ENCODE results near the gene PTPRO. TPM values are rescaled to one million over a fixed set of nuclear protein-coding genes. Genes with fewer than 3 reads are reported as not detected.

PTPRO gene
- polyA plus RNA-seq, 1 experiment: 0.23 TPM

- H3K36me3 ChIP-seq (ENCODE audit: control insufficient read depth, insufficient read depth, low read length): no peaks in the 10 kb centered on the region
- no peak for TF ChIP-seq CTCF (IDR thresholded peaks at IDR 0.05; ENCODE audit: insufficient read depth, low read depth, low read length)
- H3K27me3 ChIP-seq (ENCODE audit: control insufficient read depth, insufficient read depth, low read length): no peaks in the 10 kb centered on the region
- ChIA-PET CTCF (no interaction called here), POLR2A (no interaction called here)
- no peak overlapping the region for H3K4me3 ChIP-seq (ENCODE audit: low read depth, low read length)
- no peak for DNase-seq (ENCODE audit: low read depth)
Measured at GRCh38 chr12:15631007-15631715, 308.9 kb downstream of the PTPRO start.

- no peak for TF ChIP-seq CTCF (IDR thresholded peaks at IDR 0.05; ENCODE audit: insufficient read depth, low read depth, low read length)
- Histone ChIP-seq H3K4me3 (ENCODE audit: low read depth, low read length) (no peak overlapping the region), H3K27me3 (ENCODE audit: control insufficient read depth, insufficient read depth, low read length) (no peaks in the 10 kb centered on the region), H3K36me3 (ENCODE audit: control insufficient read depth, insufficient read depth, low read length) (no peaks in the 10 kb centered on the region)
- POLR2A ChIA-PET: no interaction called here
- CTCF ChIA-PET: interaction anchor here (0.6 kb wide), 1 partner anchor 151 kb away, joined by 3 read pairs; no protein-coding TSS in a partner anchor
- no peak for DNase-seq (ENCODE audit: low read depth)
Measured at GRCh38 chr12:15632708-15633107, 310.4 kb downstream of the PTPRO start.

- no peak overlapping the region for H3K4me3 ChIP-seq (ENCODE audit: low read depth, low read length)
- ChIA-PET CTCF (interaction anchor here (0.6 to 0.9 kb wide), 2 partner anchors 11 to 150 kb away, joined by 3 read pairs; no protein-coding TSS in a partner anchor), POLR2A (no interaction called here)
- TF ChIP-seq CTCF (IDR thresholded peaks at IDR 0.05; ENCODE audit: insufficient read depth, low read depth, low read length): no peak
- no peaks in the 10 kb centered on the region for H3K27me3 ChIP-seq (ENCODE audit: control insufficient read depth, insufficient read depth, low read length)
- no peak for DNase-seq (ENCODE audit: low read depth)
- H3K36me3 ChIP-seq (ENCODE audit: control insufficient read depth, insufficient read depth, low read length): no peaks in the 10 kb centered on the region
Measured at GRCh38 chr12:15633201-15633600, 310.9 kb downstream of the PTPRO start.

- no peak for TF ChIP-seq CTCF (IDR thresholded peaks at IDR 0.05; ENCODE audit: insufficient read depth, low read depth, low read length)
- CTCF ChIA-PET: interaction anchor here (0.9 to 1.7 kb wide), 3 partner anchors 10 to 44 kb away, joined by 3 to 4 read pairs (median 4); no protein-coding TSS in a partner anchor
- Histone ChIP-seq H3K36me3 (ENCODE audit: control insufficient read depth, insufficient read depth, low read length) (no peaks in the 10 kb centered on the region), H3K27me3 (ENCODE audit: control insufficient read depth, insufficient read depth, low read length) (no peaks in the 10 kb centered on the region), H3K4me3 (ENCODE audit: low read depth, low read length) (no peak overlapping the region)
- POLR2A ChIA-PET: no interaction called here
- no peak for DNase-seq (ENCODE audit: low read depth)
Measured at GRCh38 chr12:15634010-15634683, 311.8 kb downstream of the PTPRO start.

GRCh38 chr12:15636060-15636890 is 314.0 kb downstream of the PTPRO start:
- H3K4me3 ChIP-seq (ENCODE audit: low read depth, low read length): no peak overlapping the region
- DNase-seq (ENCODE audit: low read depth): no peak
- CTCF ChIA-PET: interaction anchor here (0.8 kb wide), 1 partner anchor 46 kb away, joined by 3 read pairs; no protein-coding TSS in a partner anchor
- TF ChIP-seq CTCF (IDR thresholded peaks at IDR 0.05; ENCODE audit: insufficient read depth, low read depth, low read length): no peak
- H3K27me3 ChIP-seq (ENCODE audit: control insufficient read depth, insufficient read depth, low read length): no peaks in the 10 kb centered on the region
- POLR2A ChIA-PET: no interaction called here
- H3K36me3 ChIP-seq (ENCODE audit: control insufficient read depth, insufficient read depth, low read length): peaks cover 1% of the 10 kb centered on the region; the same call in 1 of the 2 replicates
